HepG2 (cell line): Measurements from ENCODE around the gene ZMIZ1. TPM values are rescaled to one million over a fixed set of nuclear protein-coding genes. Genes with fewer than 3 reads are reported as not detected.

Experiments used
- ARID5B ChIP-seq: IDR thresholded peaks from 2 replicates; pipeline ENCODE4 v1.4.0; 2020; ENCODE audit warnings: mild to moderate bottlenecking, missing genetic modification reagents
- DMTF1 ChIP-seq: sonication (generic); formaldehyde crosslinking; IDR thresholded peaks from 2 replicates; pipeline ENCODE4 v1.4.0; 2020; ENCODE audit warnings: mild to moderate bottlenecking, missing genetic modification reagents
- FOSL2 ChIP-seq: sonication (generic); formaldehyde crosslinking; IDR thresholded peaks from 2 replicates; pipeline ENCODE4 v1.4.0; 2020; ENCODE audit warnings: missing genetic modification reagents
- FOXP1 ChIP-seq, 2 experiments: fragments of 450-650 bp in 1 of 2; IDR thresholded peaks; 2 replicates each; pipeline ENCODE4 v1.6.1; 2017 to 2018; ENCODE audit warnings: antibody characterized with exemption in 1 of 2
- FUBP1 ChIP-seq: sonication (generic); formaldehyde crosslinking; IDR thresholded peaks from 2 replicates; pipeline ENCODE4 v1.5.1; 2020; ENCODE audit warnings: missing genetic modification reagents, mild to moderate bottlenecking, borderline replicate concordance
- GATAD2A ChIP-seq: IDR thresholded peaks from 2 replicates; pipeline ENCODE4 v1.6.1; 2016
- HDAC2 ChIP-seq: sonication (generic); formaldehyde crosslinking; IDR thresholded peaks from 2 replicates; pipeline ENCODE4 v1.4.0; 2020; ENCODE audit warnings: missing genetic modification reagents
- KMT2A ChIP-seq: sonication (generic); formaldehyde crosslinking; IDR thresholded peaks from 2 replicates; pipeline ENCODE4 v1.4.0; 2020; ENCODE audit warnings: missing genetic modification reagents
- NR2F6 ChIP-seq, 2 experiments: IDR thresholded peaks; 2 replicates each; pipeline ENCODE4 v1.6.1; 2016; ENCODE audit warnings: antibody characterized with exemption in 1 of 2, mild to moderate bottlenecking in 1 of 2
- PATZ1 ChIP-seq: sonication (generic); formaldehyde crosslinking; IDR thresholded peaks from 2 replicates; pipeline ENCODE4 v1.4.0; 2020; ENCODE audit warnings: missing genetic modification reagents
- POLR2AphosphoS5 ChIP-seq: IDR thresholded peaks from 2 replicates; pipeline ENCODE4 v1.6.1; 2012; ENCODE audit warnings: low read depth, low read length
- SATB2 ChIP-seq: sonication (generic); formaldehyde crosslinking; IDR thresholded peaks from 2 replicates; pipeline ENCODE4 v1.5.0; 2020; ENCODE audit warnings: missing genetic modification reagents
- SOX6 ChIP-seq, 2 experiments: fragments of 450-650 bp in 1 of 2; sonication (generic) in 1 of 2; formaldehyde crosslinking in 1 of 2; IDR thresholded peaks; 2 replicates each; pipeline versions ENCODE4 v1.4.0 to v1.6.1; 2017 to 2020; ENCODE audit warnings: antibody characterized with exemption in 1 of 2, mild to moderate bottlenecking in 1 of 2, missing genetic modification reagents in 1 of 2
- ZGPAT ChIP-seq: IDR thresholded peaks from 2 replicates; pipeline ENCODE4 v1.6.1; 2016; ENCODE audit warnings: mild to moderate bottlenecking
- ZMAT5 ChIP-seq: sonication (generic); formaldehyde crosslinking; IDR thresholded peaks from 2 replicates; pipeline ENCODE4 v1.5.0; 2020; ENCODE audit warnings: mild to moderate bottlenecking, low read depth, missing genetic modification reagents, borderline replicate concordance
- ZNF333 ChIP-seq: sonication (generic); formaldehyde crosslinking; IDR thresholded peaks from 2 replicates; pipeline ENCODE4 v1.4.0; 2020; ENCODE audit warnings: mild to moderate bottlenecking, missing genetic modification reagents, borderline replicate concordance
- ZNF576 ChIP-seq: sonication (generic); formaldehyde crosslinking; IDR thresholded peaks from 2 replicates; pipeline ENCODE4 v1.4.0; 2020; ENCODE audit warnings: mild to moderate bottlenecking, missing genetic modification reagents
- polyA plus RNA-seq, 8 experiments: library from polyadenylated mRNA; depleted of rRNA in 3 of 8; stranded (reverse) in 7 of 8; unstranded in 1 of 8; fragments of >200 nt; fragmentation: Illumina TruSeq in 4 of 8; extraction: Trizol in 4 of 8; gene quantifications; 2 replicates each; pipeline versions ENCODE4 v1.2.1 to v1.2.3, GENCODE V29; 2011 to 2016; ENCODE audit warnings: low read depth in 4 of 8, missing spikeins in 1 of 8, mixed read lengths in 1 of 8; ENCODE audit not compliant: insufficient read depth in 1 of 8
- total RNA-seq, 5 experiments: library from RNA; depleted of rRNA; stranded (reverse); fragments of >200 nt; fragmentation: Illumina TruSeq; extraction: Trizol; gene quantifications; 2 replicates each; pipeline ENCODE4 v1.2.3, GENCODE V29; 2016; ENCODE audit warnings: low read depth in 1 of 5

The ZMIZ1 gene
- total and polyA plus RNA-seq, 2 of the 13 experiments (the other 11 are each of a cell fraction or from before 2014, with no cell fraction given): 5.3 to 10.2 TPM

- TF ChIP-seq ARID5B (CRISPR knock-in tag) (peak; percentile 46), SOX6 (IDR thresholded peaks at IDR 0.05) (no peak), SOX6 (CRISPR knock-in tag; IDR thresholded peaks at IDR 0.05) (peak; percentile 27; the same call in 1 of the 2 replicates), ZGPAT (CRISPR knock-in tag) (peak; percentile 46; the same call in 1 of the 2 replicates), FUBP1 (CRISPR knock-in tag) (no peak), FOXP1 (IDR thresholded peaks at IDR 0.05) (no peak), FOXP1 (CRISPR knock-in tag; IDR thresholded peaks at IDR 0.05) (no peak), GATAD2A (CRISPR knock-in tag) (peak; percentile 70), DMTF1 (CRISPR knock-in tag) (no peak), PATZ1 (CRISPR knock-in tag) (peak; percentile 71), FOSL2 (peak; percentile 54), ZNF333 (CRISPR knock-in tag) (no peak), ZNF576 (CRISPR knock-in tag) (no peak), ZMAT5 (no peak), HDAC2 (CRISPR knock-in tag) (peak; percentile 75; the same call in 1 of the 2 replicates), NR2F6 (IDR thresholded peaks at IDR 0.05) (0 out of 2 replicates have a peak, but pooled peaks have one; percentile 21), NR2F6 (CRISPR knock-in tag; IDR thresholded peaks at IDR 0.05) (no peak), SATB2 (CRISPR knock-in tag) (no peak), POLR2AphosphoS5 (no peak), KMT2A (0 out of 2 replicates have a peak, but pooled peaks have one; percentile 27)
Measured at GRCh38 chr10:79111427-79111826, 42.7 kb downstream of the ZMIZ1 start (continued).
